Heart left ventricle (tissue), 16 donors: Measurements from ENCODE around the gene SCN4A. TPM values are rescaled to one million over a fixed set of nuclear protein-coding genes. Genes with fewer than 3 reads are reported as not detected.
"Not testable (repeated sequence)": the region's sequence is repeated elsewhere in the genome, so short reads cannot be mapped to it uniquely, and the experiment has no call there.

ENCODE experiments used
- ATAC-seq, 4 donors: fragments of 200-7000 bp; cut with Tn5 transposase; one replicate each; pipeline ENCODE4 v1.9.1; 2020 to 2022; ENCODE audit warnings: moderate library complexity in 4 of 4, mild to moderate bottlenecking in 3 of 4, moderate number of reproducible peaks in 1 of 4
- DNase-seq, 5 donors: peaks; one replicate each; pipeline ENCODE4 v3.0.0-alpha.2; 2020
- H3K27ac ChIP-seq, 12 donors: fragments of 200-600 bp; sonication (generic) in 4 of 12; one replicate each; pipeline versions ENCODE4 v1.5.0 to v1.8.0; 2016 to 2022; ENCODE audit warnings: mild to moderate bottlenecking in 2 of 12
- H3K27me3 ChIP-seq, 9 donors: fragments of 200-600 bp; sonication (generic) in 2 of 9; one replicate each; pipeline versions ENCODE4 v1.5.1 to v1.8.0; 2016 to 2022; ENCODE audit warnings: mild to moderate bottlenecking in 3 of 9
- H3K36me3 ChIP-seq, 9 donors: fragments of 200-600 bp; sonication (generic) in 2 of 9; one replicate each; pipeline versions ENCODE4 v1.5.0 to v1.8.0; 2018 to 2022; ENCODE audit warnings: mild to moderate bottlenecking in 2 of 9
- H3K4me1 ChIP-seq, 12 donors: fragments of 200-600 bp; sonication (generic) in 4 of 12; one replicate each; pipeline versions ENCODE4 v1.5.0 to v1.8.0; 2016 to 2022; ENCODE audit warnings: mild to moderate bottlenecking in 3 of 12
- H3K4me3 ChIP-seq, 12 donors: fragments of 200-600 bp; sonication (generic) in 4 of 12; one replicate each; pipeline versions ENCODE4 v1.5.0 to v1.8.0; 2017 to 2022; ENCODE audit warnings: mild to moderate bottlenecking in 9 of 12, moderate library complexity in 4 of 12
- H3K9me3 ChIP-seq, 12 donors: fragments of 200-600 bp; sonication (generic) in 4 of 12; one replicate each; pipeline versions ENCODE4 v1.5.0 to v1.8.0; 2016 to 2022; ENCODE audit warnings: mild to moderate bottlenecking in 1 of 12
- POLR2A ChIP-seq, 2 donors: fragments of 450-650 bp; IDR thresholded peaks; one replicate each; pipeline ENCODE4 v1.6.1; 2017; ENCODE audit warnings: antibody characterized with exemption in 2 of 2, mild to moderate bottlenecking in 2 of 2, moderate library complexity in 2 of 2
- WGBS, 4 donors: extraction: QIAGEN DNeasy Blood & Tissue Kit in 2 of 4; methylation state at CpG; one replicate each; pipeline versions ENCODE4 v1.1.5 to v1.1.7; 2013 to 2018; 5-methylcytosine and 5-hydroxymethylcytosine counted together
- intact Hi-C, 10 donors: fragments of 100-400 bp; cut with DNase I; formaldehyde crosslinking; loops; one replicate each; pipeline versions ENCODE4 v1.11.1 to v1.14.2; 2022
- polyA plus RNA-seq, 2 donors: library from polyadenylated mRNA; stranded (reverse); fragments of 200-250 nt; gene quantifications; one replicate each; pipeline ENCODE4 v1.2.3, GENCODE V29; 2013
- total RNA-seq, 9 donors: library from RNA; depleted of rRNA in 2 of 9; stranded (reverse); fragments of >200 nt in 2 of 9; fragmentation: NEBNext Ultra II Directional in 3 of 9; extraction: Animal tissue kit (Norgen Biotek cat#: 25700) in 3 of 9; gene quantifications; one replicate each; pipeline versions ENCODE4 v1.1.0 to v1.2.4, GENCODE V29; 2016 to 2023
- TF ChIP-seq, protein P1 (sequence below), 12 donors: fragments of 200-600 bp; sonication (generic) in 4 of 12; IDR thresholded peaks; one replicate each; pipeline versions ENCODE4 v1.5.0 to v1.8.0; 2018 to 2022; ENCODE audit warnings: antibody characterized with exemption in 12 of 12, mild to moderate bottlenecking in 5 of 12
- donor health status: ischemic (EF 13 %, LVEDD 7.1; RV severe dilation, severe dysfunction).
- donor health status: healthy with polysubstance abuse.
- donor health status: DM: no; HTN: yes; CAD: no.
- donor health status: DM: no; HTN: no; CAD: no.
- donor health status: ischemic (EF 25% LVEDD 6.9; RV normal size, moderate dysfunction).
- donor health status: ischemic (EF 25% LVEDD 5.7; RV mildly dilated, moderate dysfunction).
- donor health status: healthy.
- donor health status: DM: yes; HTN: yes; CAD: no.
- donor health status: ischemic (EF 35%, LVEDD 5.7; RV mildly dilated, moderate dysfunction).
- donor health status: nonischemic (EF 11% LVEDD 7.7; RV severe dilation, severe dysfunction).
- donor health status: DM: yes; HTN: yes; CAD: no.
- donor health status: PGD.
- donor health status: ischemic (EF 29% LVEDD 5.4; RV normal size, mild dysfunction).
- donor health status: nonischemic (EF 23%, LVEDD 6.1; RV moderate dilation, normal function).

The SCN4A gene
- total and polyA plus RNA-seq, 11 donors: 0.33 to 2.1 (median 0.67) TPM

DNA sequence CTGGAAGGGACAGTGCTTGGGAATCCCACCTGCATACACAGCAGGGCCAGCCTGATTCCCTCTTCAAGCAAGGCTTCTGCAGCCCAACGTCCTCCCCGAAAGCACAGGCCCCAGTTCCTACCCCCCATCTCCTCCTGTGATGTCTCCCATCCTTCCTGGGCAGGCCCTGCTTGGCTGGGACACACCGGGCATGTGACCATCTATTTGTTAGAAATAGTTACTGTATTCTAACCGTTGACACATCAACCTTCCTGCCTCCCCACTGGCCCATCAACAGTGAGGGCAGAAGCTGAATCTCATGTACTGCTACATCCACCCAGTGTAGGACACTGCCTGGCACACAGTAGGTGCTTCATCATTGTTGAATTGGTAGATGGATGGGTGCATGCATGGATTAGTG, 36.1 kb upstream of the SCN4A start:
- Histone ChIP-seq H3K36me3 (peaks cover 0 to 16% (median under 1%) of the 10 kb centered on the region in 9 donors), H3K27me3 (no peaks in the 10 kb centered on the region), H3K4me3 (no peak overlapping the region), H3K4me1 (peaks cover 5 to 54% (median 37%) of the 10 kb centered on the region in 12 donors), H3K9me3 (no peaks in the 10 kb centered on the region), H3K27ac (peak overlapping the region; percentile 29 to 92 (median 74))
- WGBS, 4 donors: 51 to 64% (median 58%) methylated on average over 4 of the region's 4 CpGs
- no peak for TF ChIP-seq POLR2A (IDR thresholded peaks at IDR 0.05)
- TF ChIP-seq, protein P1, sequence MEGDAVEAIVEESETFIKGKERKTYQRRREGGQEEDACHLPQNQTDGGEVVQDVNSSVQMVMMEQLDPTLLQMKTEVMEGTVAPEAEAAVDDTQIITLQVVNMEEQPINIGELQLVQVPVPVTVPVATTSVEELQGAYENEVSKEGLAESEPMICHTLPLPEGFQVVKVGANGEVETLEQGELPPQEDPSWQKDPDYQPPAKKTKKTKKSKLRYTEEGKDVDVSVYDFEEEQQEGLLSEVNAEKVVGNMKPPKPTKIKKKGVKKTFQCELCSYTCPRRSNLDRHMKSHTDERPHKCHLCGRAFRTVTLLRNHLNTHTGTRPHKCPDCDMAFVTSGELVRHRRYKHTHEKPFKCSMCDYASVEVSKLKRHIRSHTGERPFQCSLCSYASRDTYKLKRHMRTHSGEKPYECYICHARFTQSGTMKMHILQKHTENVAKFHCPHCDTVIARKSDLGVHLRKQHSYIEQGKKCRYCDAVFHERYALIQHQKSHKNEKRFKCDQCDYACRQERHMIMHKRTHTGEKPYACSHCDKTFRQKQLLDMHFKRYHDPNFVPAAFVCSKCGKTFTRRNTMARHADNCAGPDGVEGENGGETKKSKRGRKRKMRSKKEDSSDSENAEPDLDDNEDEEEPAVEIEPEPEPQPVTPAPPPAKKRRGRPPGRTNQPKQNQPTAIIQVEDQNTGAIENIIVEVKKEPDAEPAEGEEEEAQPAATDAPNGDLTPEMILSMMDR (IDR thresholded peaks at IDR 0.05): no peak
- intact Hi-C loops: no loop called here
- DNase-seq: no peak
- no peak for ATAC-seq

DNA sequence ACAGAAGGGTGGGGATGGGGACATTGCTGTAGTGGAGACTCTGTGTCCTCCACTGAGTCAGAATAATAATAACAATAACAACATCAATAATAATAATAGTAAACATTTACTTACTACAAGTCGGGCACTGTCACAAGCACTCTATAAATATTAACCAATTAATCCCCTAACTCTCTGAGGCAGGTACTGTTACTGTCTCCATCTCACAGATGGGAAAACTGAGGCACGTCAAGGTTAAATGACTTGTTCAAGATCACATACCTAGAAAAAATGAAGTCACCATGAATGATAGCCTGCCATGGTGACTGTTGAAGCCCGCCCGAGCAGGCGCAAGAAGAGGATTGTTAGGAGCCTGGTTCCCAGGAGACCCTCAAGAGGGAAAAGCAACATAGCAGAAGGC, 35.6 kb upstream of the SCN4A start:
- Histone ChIP-seq H3K27ac (peak overlapping the region; percentile 35 to 92 (median 74)), H3K9me3 (no peaks in the 10 kb centered on the region), H3K4me1 (peaks cover 5 to 54% (median 37%) of the 10 kb centered on the region in 12 donors), H3K36me3 (peaks cover 0 to 21% (median 6%) of the 10 kb centered on the region in 9 donors), H3K4me3 (no peak overlapping the region), H3K27me3 (no peaks in the 10 kb centered on the region)
- TF ChIP-seq POLR2A (IDR thresholded peaks at IDR 0.05): no peak
- TF ChIP-seq, protein P1 (IDR thresholded peaks at IDR 0.05): no peak
- ATAC-seq (no peak), DNase-seq (no peak)
- 77 to 83% (median 80%) methylated on average over 5 of the region's 5 CpGs for WGBS, 4 donors
- intact Hi-C loops: no loop called here

DNA sequence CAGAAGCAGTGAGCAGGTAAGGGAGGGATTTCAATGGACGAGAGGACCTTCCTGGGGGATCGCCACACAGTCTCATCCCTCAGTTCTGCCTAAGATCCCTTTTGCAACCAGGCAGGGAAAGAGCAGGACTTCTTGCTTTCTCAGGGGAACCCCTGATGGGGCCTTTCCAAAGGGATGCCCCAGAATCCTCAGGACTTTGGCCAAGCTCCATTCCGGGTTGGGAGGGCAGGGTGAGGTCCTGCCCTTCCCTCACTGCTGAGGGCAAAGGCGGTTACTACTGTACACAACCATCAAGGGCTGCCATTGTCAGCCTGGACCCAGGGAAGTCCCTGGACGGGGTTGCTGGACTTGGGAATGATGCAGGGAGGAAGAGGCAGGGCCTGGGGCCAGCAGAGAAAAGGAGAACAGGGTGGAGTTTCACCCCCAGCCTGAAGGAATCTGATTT, 35.1 kb upstream of the SCN4A start:
- Histone ChIP-seq H3K36me3 (peaks cover 0 to 22% (median 7%) of the 10 kb centered on the region in 9 donors), H3K27ac (peak overlapping the region; percentile 35 to 92 (median 74)), H3K4me3 (no peak overlapping the region), H3K9me3 (no peaks in the 10 kb centered on the region), H3K27me3 (no peaks in the 10 kb centered on the region), H3K4me1 (peaks cover 5 to 57% (median 37%) of the 10 kb centered on the region in 12 donors)
- TF ChIP-seq POLR2A (IDR thresholded peaks at IDR 0.05): no peak
- TF ChIP-seq, protein P1 (IDR thresholded peaks at IDR 0.05): no peak
- ATAC-seq: peak; percentile 28 to 69 (median 40)
- DNase-seq: peak in 1 of 5 donors; percentile 71
- intact Hi-C loops: loop anchor here in 1 of 10 donors (2.0 kb wide), 1 partner anchor 13 kb away; the partner anchor contains the start of gene ICAM2
- WGBS, 4 donors: 59 to 69% (median 63%) methylated on average over 5 of the region's 5 CpGs

DNA sequence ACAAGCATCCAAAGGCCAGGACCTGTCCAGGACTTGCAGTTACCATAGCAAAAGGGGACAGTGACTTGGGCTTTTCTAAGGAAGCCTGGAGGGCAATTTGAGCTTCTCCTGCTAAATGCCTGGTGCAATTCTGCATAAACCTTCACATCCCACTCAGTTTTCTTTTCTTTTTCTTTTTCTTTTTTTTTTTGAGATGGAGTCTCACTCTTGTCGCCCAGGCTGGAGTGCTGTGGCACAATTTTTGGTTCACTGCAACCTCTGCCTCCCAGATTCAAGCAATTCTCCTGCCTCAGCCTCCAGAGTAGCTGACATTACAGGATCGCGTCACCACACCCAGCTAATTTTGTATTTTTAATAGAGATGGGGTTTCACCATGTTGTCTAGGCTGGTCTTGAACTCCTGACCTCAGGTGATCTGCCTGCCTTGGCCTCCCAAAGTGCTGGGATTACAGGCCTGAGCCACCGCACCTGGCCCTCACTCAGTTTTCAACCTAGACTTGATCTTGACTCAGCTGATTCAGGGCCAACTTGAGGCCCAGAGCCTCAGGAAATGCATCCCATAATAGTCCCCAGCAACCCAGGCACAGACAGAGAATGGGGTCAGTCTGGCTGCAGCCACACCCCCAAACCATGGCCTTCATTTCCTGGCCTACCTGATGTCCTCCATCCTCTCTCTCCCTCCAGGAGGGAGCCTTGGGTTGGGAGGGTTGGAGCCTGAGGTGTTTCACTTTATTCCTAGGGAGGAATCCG, 34.5 kb upstream of the SCN4A start:
- Histone ChIP-seq H3K4me3 (peak overlapping the region in 2 of 12 donors; percentile 52 to 62), H3K27ac (peak overlapping the region; percentile 35 to 92 (median 74)), H3K36me3 (peaks cover 0 to 26% (median 10%) of the 10 kb centered on the region in 9 donors), H3K4me1 (peaks cover 5 to 63% (median 40%) of the 10 kb centered on the region in 12 donors)
- ATAC-seq: peak in 3 of 4 donors; percentile 15 to 53 (median 16)
- 62 to 87% (median 73%) methylated on average over 5 of the region's 5 CpGs for WGBS, 4 donors
- intact Hi-C loops: loop anchor here in 1 of 10 donors (2.0 kb wide), 1 partner anchor 14 kb away; the partner anchor contains the start of gene ICAM2
- not testable (repeated sequence) for DNase-seq, H3K27me3 ChIP-seq, H3K9me3 ChIP-seq
